Transverse colon (tissue), 4 donors: ENCODE data around the gene LGALS16. TPM values are rescaled to one million over a fixed set of nuclear protein-coding genes. Genes with fewer than 3 reads are reported as not detected.

Experiments used
- DNase-seq: peaks from one replicate; pipeline ENCODE4 v3.0.0-alpha.2; 2019
- H3K27ac ChIP-seq, 4 donors: fragments of 200-600 bp; sonication (generic); 2 replicates each; pipeline ENCODE4 v1.5.1; 2016 to 2018; ENCODE audit warnings: inconsistent platforms in 4 of 4
- H3K27me3 ChIP-seq: fragments of 200-600 bp; sonication (generic); 2 replicates; pipeline ENCODE4 v1.5.1; 2017; ENCODE audit warnings: inconsistent platforms
- H3K36me3 ChIP-seq, 4 donors: fragments of 200-600 bp; sonication (generic); 2 replicates each; pipeline ENCODE4 v1.5.1; 2017 to 2019; ENCODE audit warnings: inconsistent platforms in 4 of 4
- H3K4me1 ChIP-seq, 4 donors: fragments of 200-600 bp; sonication (generic); 2 replicates each; pipeline ENCODE4 v1.5.1; 2017 to 2020; ENCODE audit warnings: inconsistent platforms in 4 of 4
- H3K4me3 ChIP-seq, 4 donors: fragments of 200-600 bp; sonication (generic); 1 replicate in 1 of 4; 2 replicates in 3 of 4; pipeline versions ENCODE4 v1.5.1 to v1.6.1; 2017 to 2019; ENCODE audit warnings: inconsistent platforms in 4 of 4
- H3K9me3 ChIP-seq, 2 donors: fragments of 200-600 bp; sonication (generic); 2 replicates each; pipeline ENCODE4 v1.5.1; 2017 to 2019; ENCODE audit warnings: inconsistent platforms in 2 of 2
- CTCF ChIP-seq, 5 experiments: fragments of 200-600 bp in 3 of 5; fragments of 450-650 bp in 2 of 5; sonication (generic) in 3 of 5; IDR thresholded peaks; 1 replicate in 2 of 5; 2 replicates in 3 of 5; pipeline ENCODE4 v1.5.1; 2016 to 2017; ENCODE audit warnings: antibody characterized with exemption in 5 of 5, inconsistent platforms in 3 of 5, mild to moderate bottlenecking in 2 of 5, moderate library complexity in 1 of 5
- EP300 ChIP-seq: sonication (generic); formaldehyde crosslinking; IDR thresholded peaks from one replicate; pipeline ENCODE4 v1.6.1; 2017; ENCODE audit warnings: antibody characterized with exemption, low read depth
- POLR2A ChIP-seq: fragments of 450-650 bp; IDR thresholded peaks from one replicate; pipeline ENCODE4 v1.6.1; 2016; ENCODE audit warnings: antibody characterized with exemption, mild to moderate bottlenecking, moderate library complexity
- POLR2AphosphoS5 ChIP-seq, 3 donors: sonication (generic); formaldehyde crosslinking; IDR thresholded peaks; one replicate each; pipeline ENCODE4 v1.6.1; 2016; ENCODE audit warnings: antibody characterized with exemption in 3 of 3
- whole genome bisulfite sequencing, 2 donors: methylation state at CpG; one replicate each; pipeline ENCODE4 v1.1.5; 2018; ENCODE audit warnings: low coverage in 1 of 2; 5-methylcytosine and 5-hydroxymethylcytosine counted together
- in situ Hi-C, 4 donors: fragments of 200-750 bp; cut with MboI; loops; one replicate each; pipeline versions ENCODE4 v1.15.0 to v1.15.1; 2017; ENCODE audit warnings: low sequenced_read_pairs in 3 of 4, low pct_ligation_motif_present in 1 of 4, low pct_unique_long_range_greater_than_20kb in 1 of 4
- intact Hi-C: fragments of 100-400 bp; cut with DNase I; formaldehyde crosslinking; loops from one replicate; pipeline ENCODE4 v1.15.1; 2023; ENCODE audit warnings: low total_unique reads
- total RNA-seq, 4 donors: library from RNA; depleted of rRNA; stranded (reverse); fragments of >200 nt; gene quantifications; one replicate each; pipeline ENCODE4 v1.1.0, GENCODE V29; 2016

Gene LGALS16
- not detected for total RNA-seq

- Histone ChIP-seq H3K36me3 (no peaks in the 10 kb centered on the region), H3K4me1 (no peaks in the 10 kb centered on the region), H3K4me3 (no peak within 1 kb of the TSS), H3K9me3 (no peaks in the 10 kb centered on the region), H3K27me3 (peaks cover under 1% of the 10 kb centered on the region), H3K27ac (no peak within 1 kb of the TSS)
- in situ Hi-C loops (no loop called here), intact Hi-C loops (no loop called here)
- WGBS, 2 donors: 55 to 58% methylated on average over 2 to 3 of the region's 3 CpGs
- TF ChIP-seq EP300 (no peak), POLR2A (no peak), CTCF (IDR thresholded peaks at IDR 0.05) (no peak), POLR2AphosphoS5 (IDR thresholded peaks at IDR 0.05) (no peak)
- DNase-seq: no peak
Observed at GRCh38 chr19:39655613-39656012, at the start of gene LGALS16. Gene LGALS16, plus strand, starts transcription at chr19:39655913. Its CDS starts 49 bp downstream, at chr19:39655962.

- H3K4me3 ChIP-seq: no peak overlapping the region
- DNase-seq: no peak
- WGBS, 2 donors: 72 to 84% methylated on average over 6 to 9 of the region's 9 CpGs
- no peaks in the 10 kb centered on the region for H3K27me3 ChIP-seq
- H3K36me3 ChIP-seq: no peaks in the 10 kb centered on the region
- no peak overlapping the region for H3K27ac ChIP-seq
- no peaks in the 10 kb centered on the region for H3K9me3 ChIP-seq
- intact Hi-C loops (no loop called here), in situ Hi-C loops (no loop called here)
- no peaks in the 10 kb centered on the region for H3K4me1 ChIP-seq
- no peak for TF ChIP-seq CTCF (IDR thresholded peaks at IDR 0.05)
- TF ChIP-seq POLR2AphosphoS5 (IDR thresholded peaks at IDR 0.05): no peak
- no peak for TF ChIP-seq POLR2A
- no peak for TF ChIP-seq EP300
Observed at GRCh38 chr19:39607021-39607420, 48.7 kb upstream of the LGALS16 start.

GRCh38 chr19:39607561-39607960, 48.2 kb upstream of the LGALS16 start:
- no peak overlapping the region for H3K27ac ChIP-seq
- H3K27me3 ChIP-seq: no peaks in the 10 kb centered on the region
- TF ChIP-seq EP300 (no peak), CTCF (IDR thresholded peaks at IDR 0.05) (no peak), POLR2AphosphoS5 (IDR thresholded peaks at IDR 0.05) (no peak), POLR2A (no peak)
- no peak for DNase-seq
- H3K4me1 ChIP-seq: no peaks in the 10 kb centered on the region
- H3K36me3 ChIP-seq: no peaks in the 10 kb centered on the region
- WGBS, 2 donors: 67 to 71% methylated on average over 6 of the region's 6 CpGs
- H3K4me3 ChIP-seq: no peak overlapping the region
- intact Hi-C loops: no loop called here
- in situ Hi-C loops: no loop called here
- H3K9me3 ChIP-seq: no peaks in the 10 kb centered on the region

GRCh38 chr19:39613597-39613996, 42.1 kb upstream of the LGALS16 start:
- WGBS, 2 donors: 76% methylated on average over 2 of the region's 2 CpGs; no CpG with 5 or more reads in 1 of the 2 donors
- H3K4me1 ChIP-seq: no peaks in the 10 kb centered on the region

GRCh38 chr19:39617745-39618144, 38.0 kb upstream of the LGALS16 start:
- Histone ChIP-seq H3K27ac (no peak overlapping the region), H3K27me3 (peaks cover 20% of the 10 kb centered on the region), H3K36me3 (no peaks in the 10 kb centered on the region), H3K4me3 (no peak overlapping the region), H3K4me1 (no peaks in the 10 kb centered on the region), H3K9me3 (peaks cover 0 to 4% of the 10 kb centered on the region in 2 donors)
- TF ChIP-seq POLR2AphosphoS5 (IDR thresholded peaks at IDR 0.05): no peak
- TF ChIP-seq CTCF (IDR thresholded peaks at IDR 0.05): no peak
- no peak for TF ChIP-seq EP300
- TF ChIP-seq POLR2A: no peak
- no peak for DNase-seq
- in situ Hi-C loops (no loop called here), intact Hi-C loops (no loop called here)
- WGBS, 2 donors: 65% methylated on average over 1 of the region's 1 CpG; no CpG with 5 or more reads in 1 of the 2 donors

More at GRCh38 chr19:39613597-39613996, 42.1 kb upstream of the LGALS16 start:
- Histone ChIP-seq H3K36me3 (no peaks in the 10 kb centered on the region), H3K27ac (no peak overlapping the region), H3K4me3 (no peak overlapping the region), H3K9me3 (peaks cover 0 to 4% of the 10 kb centered on the region in 2 donors), H3K27me3 (no peaks in the 10 kb centered on the region)
- in situ Hi-C loops: no loop called here
- TF ChIP-seq POLR2A: no peak
- intact Hi-C loops: no loop called here
- DNase-seq: no peak
